Activated CD4-positive, alpha-beta T cell treated with anti-CD3 and anti-CD28 coated beads, Interleukin-10, Interleukin-2, amounts not matched to agents 100 ng/mL and 50 ng/mL, durations not matched to agents 16 hours and 8 hours (primary cell): ENCODE data around the gene DDX53.

Experiments used
- DNase-seq: peaks from one replicate; pipeline ENCODE4 v3.0.0-alpha.2; 2020

The DDX53 gene

GRCh38 chrX:23052324-23052723, 52.6 kb downstream of the DDX53 start:
- DNase-seq, result no peak
